ENCODE results near the gene EVI5L. TPM values are rescaled to one million over a fixed set of nuclear protein-coding genes. Genes with fewer than 3 reads are reported as not detected.

Gene EVI5L
- total RNA-seq, 1 experiment from 2014 or later, result 3.2 TPM

GRCh38 chr19:7871437-7872305 lies 41.7 kb downstream of the EVI5L start:
- peak; percentile 85 for DNase-seq (ENCODE audit: low read depth)

GRCh38 chr19:7872306-7873204 lies 42.5 kb downstream of the EVI5L start:
- DNase-seq (ENCODE audit: low read depth), result no peak

- no peak for DNase-seq (ENCODE audit: low read depth)
Observed at GRCh38 chr19:7873304-7874075, 43.5 kb downstream of the EVI5L start.

- no peak for DNase-seq (ENCODE audit: low read depth)
Observed at GRCh38 chr19:7874076-7874896, 44.3 kb downstream of the EVI5L start, which contains the start of gene PRR36. Gene PRR36, minus strand, starts transcription at chr19:7874390. Its CDS starts 701 bp downstream, at chr19:7873689.

- no peak for DNase-seq (ENCODE audit: low read depth)
Observed at GRCh38 chr19:7874897-7875273, 44.9 kb downstream of the EVI5L start.

GRCh38 chr19:7877249-7877836 lies 47.3 kb downstream of the EVI5L start:
- no peak for DNase-seq (ENCODE audit: low read depth)

GRCh38 chr19:7879111-7879807 lies 49.2 kb downstream of the EVI5L start:
- DNase-seq (ENCODE audit: low read depth), result no peak

GRCh38 chr19:7879836-7880235 lies 49.8 kb downstream of the EVI5L start:
- DNase-seq (ENCODE audit: low read depth), result no peak

GRCh38 chr19:7881910-7882309 lies 51.9 kb downstream of the EVI5L start:
- DNase-seq (ENCODE audit: low read depth), result no peak

GRCh38 chr19:7883105-7883504 lies 53.1 kb downstream of the EVI5L start:
- DNase-seq (ENCODE audit: low read depth), result no peak

- peak; percentile 50 for DNase-seq (ENCODE audit: low read depth)
Observed at GRCh38 chr19:7883796-7884570, 54.0 kb downstream of the EVI5L start.

GRCh38 chr19:7885818-7886217 lies 55.8 kb downstream of the EVI5L start:
- no peak for DNase-seq (ENCODE audit: low read depth)

- DNase-seq (ENCODE audit: low read depth), result no peak
Observed at GRCh38 chr19:7887408-7888144, 57.6 kb downstream of the EVI5L start.

GRCh38 chr19:7888145-7888825 lies 58.3 kb downstream of the EVI5L start, which contains the start of gene LRRC8E:
Gene LRRC8E, plus strand, starts transcription at chr19:7888510. Its CDS starts 7,094 bp downstream, at chr19:7895604.
- peak; percentile 63 for DNase-seq (ENCODE audit: low read depth)

- no peak for DNase-seq (ENCODE audit: low read depth)
Observed at GRCh38 chr19:7888826-7889217, 58.8 kb downstream of the EVI5L start.

GRCh38 chr19:7893362-7894101 lies 63.5 kb downstream of the EVI5L start:
- DNase-seq (ENCODE audit: low read depth), result peak; percentile 75

Measured in HT1080 (cell line).